ENCODE measurements around the gene WWOX.

The WWOX gene

DNA sequence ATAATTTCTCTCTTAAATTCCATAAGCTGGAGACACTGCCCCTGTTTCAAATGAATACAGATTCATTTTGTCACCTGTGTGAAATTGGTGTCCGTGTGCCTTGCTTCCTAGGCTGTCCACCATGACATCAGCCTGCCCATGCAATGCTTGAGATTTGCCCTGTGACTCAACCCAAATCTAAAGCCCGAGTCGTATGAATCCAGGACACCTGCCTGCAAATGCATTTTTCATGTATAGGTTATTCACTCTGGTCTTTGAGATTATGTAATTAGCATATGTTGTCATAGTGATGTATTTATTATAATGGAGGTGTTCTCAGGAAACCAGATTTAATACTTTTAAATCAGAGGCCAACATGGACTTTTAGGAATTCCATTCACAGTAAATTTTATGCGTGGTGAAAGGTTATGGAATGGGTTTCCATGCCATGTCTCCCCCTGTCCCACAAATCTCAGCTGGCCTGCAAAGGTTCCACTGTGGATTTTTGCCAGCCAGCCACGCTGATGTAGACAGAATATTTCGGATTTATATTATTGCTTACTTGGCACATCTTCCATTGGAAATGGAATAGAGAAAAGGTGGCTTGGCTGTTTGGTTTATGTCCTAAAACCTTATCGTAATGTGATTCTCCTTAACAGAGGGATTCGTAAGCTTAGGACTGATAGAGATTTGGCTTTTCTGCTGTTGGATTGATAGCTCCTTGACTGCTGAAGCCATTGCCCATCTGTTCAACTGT lies 551.1 kb downstream of the WWOX start:
- DNase-seq, result no peak
- TF ChIP-seq POLR2A (IDR thresholded peaks at IDR 0.05; ENCODE audit: low read length) (no peak), GATA1 (IDR thresholded peaks at IDR 0.05; ENCODE audit: low read depth, low read length) (no peak)

DNA sequence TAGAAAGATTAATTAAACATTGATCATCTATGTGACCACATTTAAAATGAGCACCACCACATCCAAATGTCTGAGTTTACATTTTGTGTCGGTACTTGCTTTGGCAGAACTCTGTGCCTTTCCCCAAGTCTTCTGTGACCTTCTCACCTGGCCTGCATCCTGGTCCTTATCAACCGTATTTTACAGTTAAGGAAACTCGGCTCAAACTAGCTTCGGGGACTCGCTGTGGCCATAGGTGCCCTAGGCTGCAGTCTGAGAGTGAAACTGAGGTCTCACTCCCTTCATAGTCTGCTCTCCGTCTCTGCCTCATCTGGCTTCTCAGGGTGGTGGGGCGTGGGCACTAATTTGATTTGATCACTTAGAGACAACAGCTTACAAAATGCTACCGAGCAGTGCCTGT lies 555.5 kb downstream of the WWOX start:
- no peak for DNase-seq
- TF ChIP-seq GATA1 (IDR thresholded peaks at IDR 0.05; ENCODE audit: low read depth, low read length) (no peak), POLR2A (IDR thresholded peaks at IDR 0.05; ENCODE audit: low read length) (no peak)

DNA sequence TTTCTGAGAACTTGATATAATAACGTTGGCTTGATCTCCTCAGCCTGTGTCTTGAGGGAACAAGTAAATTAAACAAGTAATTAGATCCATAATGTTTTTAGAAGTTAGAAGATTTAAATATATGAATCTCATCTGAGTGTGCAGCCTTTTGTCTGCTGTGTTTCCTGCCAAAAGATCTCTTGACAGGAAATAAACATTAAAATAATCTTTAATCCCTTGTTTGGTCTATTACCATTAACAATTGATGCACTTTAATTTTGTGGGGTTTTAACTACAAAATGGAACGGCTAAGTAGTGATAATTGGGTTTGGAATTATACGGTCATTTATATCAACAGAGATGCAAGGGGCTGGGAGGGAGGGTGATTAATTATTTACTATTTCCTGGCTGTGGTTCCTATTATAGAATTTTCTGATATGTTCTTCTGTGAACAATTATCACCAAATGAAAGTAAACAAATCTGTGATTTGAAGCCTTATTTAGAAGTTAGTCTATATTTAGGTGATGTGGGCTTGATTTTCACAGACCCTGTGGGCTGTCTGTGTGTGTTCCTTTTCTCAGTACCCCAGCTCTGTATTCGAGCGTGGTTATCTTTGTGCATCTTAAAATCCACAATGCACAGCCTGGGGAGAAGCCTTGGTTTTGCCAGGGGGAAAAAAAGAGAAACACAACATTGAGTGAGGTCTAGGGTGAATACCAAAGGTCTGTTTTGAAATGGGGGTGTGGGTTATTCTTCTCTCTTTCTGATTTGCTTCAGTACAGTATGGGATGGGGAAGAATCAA lies 556.1 kb downstream of the WWOX start:
- DNase-seq, result no peak
- TF ChIP-seq POLR2A (IDR thresholded peaks at IDR 0.05; ENCODE audit: low read length), result no peak
- TF ChIP-seq GATA1 (IDR thresholded peaks at IDR 0.05; ENCODE audit: low read depth, low read length), result no peak

DNA sequence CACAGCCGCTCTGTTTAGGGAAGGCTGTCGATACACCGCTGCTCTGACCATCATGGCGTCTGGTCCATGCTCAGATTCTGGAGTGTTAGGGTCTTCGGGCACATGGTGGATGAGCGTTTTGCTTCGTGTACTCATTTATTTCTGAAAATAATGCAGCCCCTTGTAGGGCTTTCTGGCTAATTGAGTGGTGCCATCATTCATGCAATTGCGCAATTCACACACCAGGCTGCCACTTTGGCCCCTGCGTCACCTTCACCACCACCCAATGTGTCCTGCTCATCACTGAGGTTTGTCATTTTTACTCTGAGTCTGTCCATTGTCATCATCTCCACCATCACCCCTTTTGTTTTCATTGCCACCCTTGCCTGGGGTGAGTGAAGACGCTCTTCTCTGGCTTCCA lies 557.4 kb downstream of the WWOX start:
- TF ChIP-seq POLR2A (IDR thresholded peaks at IDR 0.05; ENCODE audit: low read length), result no peak
- no peak for TF ChIP-seq GATA1 (IDR thresholded peaks at IDR 0.05; ENCODE audit: low read depth, low read length)
- no peak for DNase-seq

DNA sequence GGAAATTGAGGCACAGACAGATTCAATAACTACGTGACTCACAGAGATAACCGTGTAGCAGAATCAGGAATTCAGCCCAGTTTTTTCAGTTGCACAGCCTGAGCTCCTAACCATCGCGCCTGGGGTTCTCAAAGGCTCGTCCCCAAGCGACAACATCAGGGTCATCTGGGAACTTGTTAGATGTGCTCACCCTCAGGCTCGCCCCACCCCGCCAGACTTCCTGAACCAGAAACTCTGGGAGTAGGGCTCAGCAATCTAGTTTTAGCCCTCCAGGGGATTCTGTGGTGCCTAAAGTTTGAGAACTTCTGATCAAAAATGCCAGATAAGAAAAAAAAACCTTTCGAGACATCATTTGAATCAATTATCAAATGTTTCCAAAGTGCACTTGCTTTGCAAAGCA lies 559.8 kb downstream of the WWOX start:
- TF ChIP-seq POLR2A (IDR thresholded peaks at IDR 0.05; ENCODE audit: low read length) (no peak), GATA1 (IDR thresholded peaks at IDR 0.05; ENCODE audit: low read depth, low read length) (no peak)
- no peak for DNase-seq

DNA sequence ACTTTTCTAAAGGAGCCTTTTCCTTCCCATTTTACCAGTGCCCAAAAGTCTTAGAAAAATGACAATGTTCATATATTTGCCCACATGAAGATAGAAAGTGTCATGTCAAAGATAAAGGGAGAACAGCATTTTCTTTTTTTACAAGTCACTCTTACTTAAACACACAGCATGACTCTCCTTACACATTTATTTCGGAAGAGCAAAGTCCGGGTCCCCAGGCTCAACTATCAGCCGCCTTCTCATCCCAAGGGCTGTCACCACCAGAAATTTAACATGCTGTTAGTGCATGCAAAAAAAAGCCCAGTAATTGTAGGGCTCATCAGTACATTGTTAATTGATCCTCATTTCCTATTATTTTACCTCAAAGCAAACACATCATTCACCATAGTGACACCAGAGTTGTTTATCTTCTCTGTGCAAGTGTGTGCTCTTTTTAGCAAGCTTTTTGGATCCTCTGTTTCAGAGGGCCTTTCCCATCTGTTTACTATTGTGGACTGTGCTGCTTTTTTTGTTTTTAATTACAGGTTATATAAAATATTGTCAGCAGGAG lies 560.3 kb downstream of the WWOX start:
- no peak for DNase-seq
- TF ChIP-seq GATA1 (IDR thresholded peaks at IDR 0.05; ENCODE audit: low read depth, low read length), result no peak
- TF ChIP-seq POLR2A (IDR thresholded peaks at IDR 0.05; ENCODE audit: low read length), result no peak

DNA sequence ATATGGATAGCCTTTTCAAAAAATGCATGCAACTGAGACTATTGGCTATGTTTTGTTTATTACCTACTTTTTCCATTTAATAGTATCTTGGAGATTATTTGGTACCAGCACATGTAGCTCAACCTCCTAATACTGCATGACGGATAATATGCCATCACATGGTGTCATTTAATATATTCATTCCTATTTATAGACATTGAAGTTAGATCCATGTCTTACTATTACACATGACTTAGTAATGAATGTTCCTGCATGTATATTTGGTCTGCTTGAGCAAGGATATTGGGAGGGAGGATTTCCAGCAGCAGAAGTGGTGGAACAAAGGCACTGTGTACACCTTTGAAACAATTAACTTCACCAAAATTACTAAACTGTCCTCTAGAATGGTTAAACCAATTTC lies 561.3 kb downstream of the WWOX start:
- DNase-seq, result no peak
- no peak for TF ChIP-seq GATA1 (IDR thresholded peaks at IDR 0.05; ENCODE audit: low read depth, low read length)
- no peak for TF ChIP-seq POLR2A (IDR thresholded peaks at IDR 0.05; ENCODE audit: low read length)

DNA sequence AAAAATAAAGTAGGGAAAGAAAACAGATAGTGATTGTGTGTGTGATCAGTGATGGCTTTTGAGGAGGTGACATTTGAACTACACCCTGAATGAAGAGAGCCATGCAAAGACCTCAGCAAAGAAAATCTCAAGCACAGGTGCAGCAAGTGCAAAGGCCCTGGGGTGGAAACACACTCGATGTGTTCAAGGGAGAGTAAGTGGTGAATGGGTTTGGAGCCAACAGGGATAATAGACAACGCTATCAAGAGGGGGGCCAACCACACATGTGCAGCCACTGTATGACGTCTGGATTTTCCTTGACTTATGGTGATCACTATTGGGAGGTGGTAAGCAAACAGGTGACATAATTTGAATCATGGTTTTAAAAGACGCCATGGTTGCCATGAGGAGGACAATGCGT lies 564.2 kb downstream of the WWOX start:
- no peak for TF ChIP-seq POLR2A (IDR thresholded peaks at IDR 0.05; ENCODE audit: low read length)
- TF ChIP-seq GATA1 (IDR thresholded peaks at IDR 0.05; ENCODE audit: low read depth, low read length), result no peak
- no peak for DNase-seq

DNA sequence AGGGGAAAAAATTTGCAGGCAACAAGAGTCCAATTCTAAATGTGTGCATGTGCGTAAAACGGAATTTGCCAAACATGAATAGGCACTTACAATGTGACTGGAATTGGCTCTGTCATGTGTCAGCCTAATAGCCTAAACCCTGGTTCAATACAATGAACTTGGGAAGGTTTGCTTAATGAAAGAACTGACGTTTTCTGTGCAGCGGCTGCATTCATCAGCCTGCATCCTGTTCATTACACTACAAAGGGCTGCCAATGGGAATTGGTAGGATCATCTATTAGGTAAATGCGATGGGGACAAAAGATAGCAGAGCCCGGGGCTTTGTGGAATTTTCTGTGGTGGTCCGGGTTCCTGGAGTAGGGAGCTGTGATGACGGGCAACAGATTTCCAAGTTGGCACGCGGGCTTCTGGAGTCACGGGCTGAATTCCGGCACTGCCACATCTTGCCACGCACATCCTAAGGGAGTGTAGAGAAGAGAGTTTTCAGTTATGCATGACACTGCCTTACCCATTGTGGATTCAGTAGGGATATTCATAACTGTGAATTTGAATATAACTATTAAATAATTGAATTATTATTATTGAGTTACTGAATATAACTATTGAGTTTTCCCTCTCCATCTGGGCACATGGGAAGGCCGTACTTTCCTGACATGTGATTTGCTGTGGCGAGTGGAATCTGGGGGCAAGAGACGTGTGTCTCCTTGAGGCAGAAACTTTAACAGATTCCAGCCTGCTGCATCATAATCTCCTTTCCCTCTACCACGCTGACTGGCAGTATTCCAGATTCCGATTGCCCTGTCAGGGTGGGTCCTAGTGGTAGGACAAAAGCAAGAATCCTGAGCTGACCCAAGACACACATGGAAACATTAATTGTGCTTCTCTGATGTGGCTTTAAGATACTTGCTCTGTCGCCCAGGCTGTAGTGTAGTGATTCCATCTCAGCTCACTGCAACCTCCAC lies 565.6 kb downstream of the WWOX start:
- no peak for DNase-seq
- no peak for TF ChIP-seq POLR2A (IDR thresholded peaks at IDR 0.05; ENCODE audit: low read length)
- no peak for TF ChIP-seq GATA1 (IDR thresholded peaks at IDR 0.05; ENCODE audit: low read depth, low read length)

DNA sequence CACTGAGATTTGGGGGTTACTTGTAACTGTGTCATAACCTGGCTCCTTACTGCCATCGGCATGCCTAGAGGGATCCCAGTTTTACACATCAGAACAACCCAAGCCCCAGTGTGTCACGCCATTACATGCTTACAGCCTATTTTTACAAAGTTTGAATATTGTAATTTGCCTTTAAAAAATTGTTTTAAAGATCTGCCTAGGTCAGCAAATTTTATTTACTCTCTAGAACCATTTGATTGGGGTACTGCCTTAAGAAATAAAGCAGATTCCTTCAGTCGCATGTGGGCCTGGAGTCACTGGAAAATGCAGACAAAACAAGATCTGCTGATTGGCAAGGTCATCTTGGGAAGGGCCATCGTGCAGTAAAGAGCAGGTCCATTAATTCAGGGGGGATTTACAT lies 566.9 kb downstream of the WWOX start:
- no peak for DNase-seq
- TF ChIP-seq POLR2A (IDR thresholded peaks at IDR 0.05; ENCODE audit: low read length) (no peak), GATA1 (IDR thresholded peaks at IDR 0.05; ENCODE audit: low read depth, low read length) (no peak)

DNA sequence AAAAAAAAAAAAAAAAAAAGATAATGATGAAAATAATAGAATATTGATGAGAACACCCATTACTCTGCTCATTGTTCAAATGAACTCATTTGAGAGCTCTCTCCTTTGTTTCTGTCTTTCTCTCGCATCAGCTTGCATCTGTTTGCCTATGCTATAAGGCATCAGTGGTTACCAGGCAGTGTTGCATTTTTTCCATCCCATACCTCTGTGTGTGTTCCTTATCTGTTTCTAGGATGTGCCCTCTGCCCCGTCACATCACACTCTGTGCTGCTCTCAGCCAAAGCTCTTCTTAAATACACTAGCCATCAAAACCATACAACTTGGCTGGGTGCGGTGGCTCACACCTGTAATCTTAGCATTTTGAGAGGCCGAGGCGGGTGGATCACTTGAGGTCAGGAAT lies 568.2 kb downstream of the WWOX start:
- TF ChIP-seq POLR2A (IDR thresholded peaks at IDR 0.05; ENCODE audit: low read length) (no peak), GATA1 (IDR thresholded peaks at IDR 0.05; ENCODE audit: low read depth, low read length) (no peak)
- no peak for DNase-seq

DNA sequence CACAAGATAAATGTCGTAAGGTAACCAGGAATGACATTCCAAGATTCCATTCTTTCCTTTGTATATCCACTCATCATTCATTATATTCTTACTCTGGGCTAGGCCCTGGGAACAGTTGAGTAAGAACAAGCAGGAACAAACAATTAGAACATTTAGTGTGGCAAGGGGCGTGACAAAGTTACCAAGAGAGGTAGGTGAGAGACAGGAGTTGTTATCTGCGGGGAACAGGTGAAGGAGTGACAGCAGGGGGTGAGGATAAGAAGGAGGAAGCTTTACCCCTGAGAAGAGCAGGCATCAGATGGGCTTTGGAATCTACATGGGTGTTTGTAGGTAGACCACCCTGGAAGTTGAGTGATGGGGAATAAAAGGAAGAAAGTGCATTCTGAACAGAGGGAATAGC lies 568.9 kb downstream of the WWOX start:
- TF ChIP-seq POLR2A (IDR thresholded peaks at IDR 0.05; ENCODE audit: low read length) (no peak), GATA1 (IDR thresholded peaks at IDR 0.05; ENCODE audit: low read depth, low read length) (no peak)
- no peak for DNase-seq

DNA sequence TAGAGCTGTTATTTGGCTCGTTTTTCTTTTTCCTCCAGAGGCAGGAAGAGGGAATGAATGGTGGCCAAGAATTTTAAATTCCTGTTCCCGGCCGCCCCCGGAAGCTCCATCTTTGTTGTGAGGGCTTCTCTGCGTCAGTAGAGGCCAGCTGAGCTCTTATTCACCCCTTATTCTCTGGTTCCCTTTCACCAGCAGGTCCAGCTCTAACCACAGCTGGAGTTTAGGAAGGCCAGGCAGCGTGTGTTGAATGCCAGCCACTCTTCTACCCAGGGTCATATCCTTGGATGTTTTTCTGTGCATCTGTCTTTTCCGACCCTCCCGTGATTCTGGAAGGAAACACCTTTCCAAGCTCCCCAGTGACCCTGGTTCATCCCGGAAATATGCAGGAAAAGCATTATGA lies 570.5 kb downstream of the WWOX start:
- no peak for DNase-seq
- TF ChIP-seq POLR2A (IDR thresholded peaks at IDR 0.05; ENCODE audit: low read length) (no peak), GATA1 (IDR thresholded peaks at IDR 0.05; ENCODE audit: low read depth, low read length) (no peak)
